ENCODE results near the gene ERP44. TPM values are rescaled to one million over a fixed set of nuclear protein-coding genes. Genes with fewer than 3 reads are reported as not detected.

ERP44 gene
- total RNA-seq, 5 donors from 2014 or later (not counting 1 experiment from before 2014, with no cell fraction given) = 11.3 to 15.1 (median 12.5) TPM

- Histone ChIP-seq H3K36me3 (ENCODE audit: control insufficient read depth in 2 of 2, extremely low read depth in 1 of 2, insufficient read depth in 1 of 2, low read length in 1 of 2) (peaks cover 0 to 30% of the 10 kb centered on the region in 2 donors), H3K4me3 (ENCODE audit: control insufficient read depth in 1 of 2, extremely low read depth in 1 of 2, low read length in 1 of 2) (no peak overlapping the region), H3K27me3 (replicated peaks in 1 of 2; ENCODE audit: control insufficient read depth in 2 of 2, extremely low read depth in 1 of 2, insufficient read depth in 2 of 2, low read length in 1 of 2) (no peaks in the 10 kb centered on the region), H3K27ac (ENCODE audit: low read length) (no peak overlapping the region), H3K4me1 (ENCODE audit: control insufficient read depth in 1 of 2, extremely low read depth in 1 of 2, insufficient read depth in 2 of 2, low read length in 2 of 2) (no peaks in the 10 kb centered on the region), H3K9me3 (no peaks in the 10 kb centered on the region)
- Mint-ChIP-seq H3K4me3 (no peak overlapping the region), H3K27ac (peak overlapping the region; percentile 0 to 29), H3K27me3 (no peaks in the 10 kb centered on the region), H3K9me3 (no peaks in the 10 kb centered on the region), H3K4me1 (no peaks in the 10 kb centered on the region), H3K36me3 (peaks cover 37% of the 10 kb centered on the region)
- WGBS (ENCODE audit: insufficient coverage) = 100% methylated on average over 1 of the region's 2 CpGs
- ChIA-PET CTCF (no interaction called here), POLR2A (interaction anchor here in 1 of 2 donors (0.8 kb wide), 1 partner anchor 244 kb away, joined by 5 read pairs; no protein-coding TSS in a partner anchor)
- ATAC-seq (replicated peaks in 1 of 4) (no peak), DNase-seq (no peak)
Measured at GRCh38 chr9:99967457-99967856, 131.3 kb downstream of the ERP44 start.

- WGBS (ENCODE audit: insufficient coverage) = 100% methylated on average over 2 of the region's 2 CpGs
- Histone ChIP-seq H3K27ac (ENCODE audit: low read length) (no peak overlapping the region), H3K27me3 (replicated peaks in 1 of 2; ENCODE audit: control insufficient read depth in 2 of 2, extremely low read depth in 1 of 2, insufficient read depth in 2 of 2, low read length in 1 of 2) (no peaks in the 10 kb centered on the region), H3K4me3 (ENCODE audit: control insufficient read depth in 1 of 2, extremely low read depth in 1 of 2, low read length in 1 of 2) (no peak overlapping the region), H3K9me3 (no peaks in the 10 kb centered on the region), H3K4me1 (ENCODE audit: control insufficient read depth in 1 of 2, extremely low read depth in 1 of 2, insufficient read depth in 2 of 2, low read length in 2 of 2) (no peaks in the 10 kb centered on the region), H3K36me3 (ENCODE audit: control insufficient read depth in 2 of 2, extremely low read depth in 1 of 2, insufficient read depth in 1 of 2, low read length in 1 of 2) (peaks cover 0 to 30% of the 10 kb centered on the region in 2 donors)
- H3K9me3 Mint-ChIP-seq = no peaks in the 10 kb centered on the region
- no peaks in the 10 kb centered on the region for H3K27me3 Mint-ChIP-seq
- no peak overlapping the region for H3K4me3 Mint-ChIP-seq
- ChIA-PET CTCF (no interaction called here), POLR2A (no interaction called here)
- no peak for DNase-seq
- no peak overlapping the region for H3K27ac Mint-ChIP-seq
- H3K36me3 Mint-ChIP-seq = peaks cover 40% of the 10 kb centered on the region
- no peak for ATAC-seq (replicated peaks in 1 of 4)
- no peaks in the 10 kb centered on the region for H3K4me1 Mint-ChIP-seq
Measured at GRCh38 chr9:99966716-99967115, 132.1 kb downstream of the ERP44 start.

- no peaks in the 10 kb centered on the region for H3K9me3 Mint-ChIP-seq
- H3K4me1 Mint-ChIP-seq = no peaks in the 10 kb centered on the region
- H3K27me3 ChIP-seq (replicated peaks in 1 of 2; ENCODE audit: control insufficient read depth in 2 of 2, extremely low read depth in 1 of 2, insufficient read depth in 2 of 2, low read length in 1 of 2) = no peaks in the 10 kb centered on the region
- H3K9me3 ChIP-seq = no peaks in the 10 kb centered on the region
- no peaks in the 10 kb centered on the region for H3K27me3 Mint-ChIP-seq
- POLR2A ChIA-PET = no interaction called here
- CTCF ChIA-PET = no interaction called here
- H3K27ac ChIP-seq (ENCODE audit: low read length) = no peak overlapping the region
- ATAC-seq (replicated peaks in 1 of 4) = no peak
- no peak overlapping the region for H3K4me3 Mint-ChIP-seq
- H3K4me3 ChIP-seq (ENCODE audit: control insufficient read depth in 1 of 2, extremely low read depth in 1 of 2, low read length in 1 of 2) = no peak overlapping the region
- H3K36me3 Mint-ChIP-seq = peaks cover 48% of the 10 kb centered on the region
- 100% methylated on average over 2 of the region's 2 CpGs for WGBS (ENCODE audit: insufficient coverage)
- no peaks in the 10 kb centered on the region for H3K4me1 ChIP-seq (ENCODE audit: control insufficient read depth in 1 of 2, extremely low read depth in 1 of 2, insufficient read depth in 2 of 2, low read length in 2 of 2)
- H3K27ac Mint-ChIP-seq = no peak overlapping the region
- H3K36me3 ChIP-seq (ENCODE audit: control insufficient read depth in 2 of 2, extremely low read depth in 1 of 2, insufficient read depth in 1 of 2, low read length in 1 of 2) = peaks cover 0 to 37% of the 10 kb centered on the region in 2 donors
- DNase-seq = no peak
Measured at GRCh38 chr9:99966001-99966400, 132.8 kb downstream of the ERP44 start.

GRCh38 chr9:99964336-99964735, 134.5 kb downstream of the ERP44 start:
- CTCF ChIA-PET = no interaction called here
- H3K9me3 ChIP-seq = no peaks in the 10 kb centered on the region
- H3K27ac Mint-ChIP-seq = no peak overlapping the region
- no peak overlapping the region for H3K4me3 Mint-ChIP-seq
- H3K27me3 ChIP-seq (replicated peaks in 1 of 2; ENCODE audit: control insufficient read depth in 2 of 2, extremely low read depth in 1 of 2, insufficient read depth in 2 of 2, low read length in 1 of 2) = no peaks in the 10 kb centered on the region
- ATAC-seq (replicated peaks in 1 of 4) (no peak), DNase-seq (no peak)
- H3K27me3 Mint-ChIP-seq = no peaks in the 10 kb centered on the region
- H3K4me1 Mint-ChIP-seq = no peaks in the 10 kb centered on the region
- no peaks in the 10 kb centered on the region for H3K4me1 ChIP-seq (ENCODE audit: control insufficient read depth in 1 of 2, extremely low read depth in 1 of 2, insufficient read depth in 2 of 2, low read length in 2 of 2)
- H3K9me3 Mint-ChIP-seq = no peaks in the 10 kb centered on the region
- H3K36me3 Mint-ChIP-seq = peaks cover 46% of the 10 kb centered on the region
- WGBS (ENCODE audit: insufficient coverage) = 90% methylated on average over 1 of the region's 1 CpG
- H3K27ac ChIP-seq (ENCODE audit: low read length) = no peak overlapping the region
- H3K36me3 ChIP-seq (ENCODE audit: control insufficient read depth in 2 of 2, extremely low read depth in 1 of 2, insufficient read depth in 1 of 2, low read length in 1 of 2) = peaks cover 0 to 41% of the 10 kb centered on the region in 2 donors
- H3K4me3 ChIP-seq (ENCODE audit: control insufficient read depth in 1 of 2, extremely low read depth in 1 of 2, low read length in 1 of 2) = no peak overlapping the region
- POLR2A ChIA-PET = interaction anchor here in 1 of 2 donors (0.7 kb wide), 1 partner anchor 57 kb away, joined by 3 read pairs; no protein-coding TSS in a partner anchor

- ChIA-PET CTCF (no interaction called here), POLR2A (no interaction called here)
- no peak for ATAC-seq (replicated peaks in 1 of 4)
- H3K9me3 ChIP-seq = no peaks in the 10 kb centered on the region
- peaks cover 0 to 30% of the 10 kb centered on the region in 2 donors for H3K36me3 ChIP-seq (ENCODE audit: control insufficient read depth in 2 of 2, extremely low read depth in 1 of 2, insufficient read depth in 1 of 2, low read length in 1 of 2)
- H3K4me3 ChIP-seq (ENCODE audit: control insufficient read depth in 1 of 2, extremely low read depth in 1 of 2, low read length in 1 of 2) = no peak overlapping the region
- no peak overlapping the region for H3K27ac ChIP-seq (ENCODE audit: low read length)
- Mint-ChIP-seq H3K27me3 (no peaks in the 10 kb centered on the region), H3K4me1 (peaks cover 0 to 5% (median 0%) of the 10 kb centered on the region in 3 donors), H3K4me3 (no peak overlapping the region), H3K36me3 (peaks cover 47% of the 10 kb centered on the region), H3K9me3 (no peaks in the 10 kb centered on the region), H3K27ac (no peak overlapping the region)
- no peak for DNase-seq
- no peaks in the 10 kb centered on the region for H3K4me1 ChIP-seq (ENCODE audit: control insufficient read depth in 1 of 2, extremely low read depth in 1 of 2, insufficient read depth in 2 of 2, low read length in 2 of 2)
- H3K27me3 ChIP-seq (replicated peaks in 1 of 2; ENCODE audit: control insufficient read depth in 2 of 2, extremely low read depth in 1 of 2, insufficient read depth in 2 of 2, low read length in 1 of 2) = no peaks in the 10 kb centered on the region
- WGBS (ENCODE audit: insufficient coverage) = no CpG with 5 or more reads among the region's 1 CpG
Measured at GRCh38 chr9:99962680-99963261, 136.0 kb downstream of the ERP44 start.

- peaks cover 19 to 23% (median 21%) of the 10 kb centered on the region in 3 donors for H3K4me1 Mint-ChIP-seq
- Histone ChIP-seq H3K27ac (ENCODE audit: low read length) (no peak overlapping the region), H3K4me1 (ENCODE audit: control insufficient read depth in 1 of 2, extremely low read depth in 1 of 2, insufficient read depth in 2 of 2, low read length in 2 of 2) (peaks cover 0 to 10% of the 10 kb centered on the region in 2 experiments), H3K9me3 (no peaks in the 10 kb centered on the region), H3K36me3 (ENCODE audit: control insufficient read depth in 2 of 2, extremely low read depth in 1 of 2, insufficient read depth in 1 of 2, low read length in 1 of 2) (peaks cover 0 to 15% of the 10 kb centered on the region in 2 donors), H3K27me3 (replicated peaks in 1 of 2; ENCODE audit: control insufficient read depth in 2 of 2, extremely low read depth in 1 of 2, insufficient read depth in 2 of 2, low read length in 1 of 2) (no peaks in the 10 kb centered on the region), H3K4me3 (ENCODE audit: control insufficient read depth in 1 of 2, extremely low read depth in 1 of 2, low read length in 1 of 2) (no peak overlapping the region)
- DNase-seq = no peak
- ATAC-seq (replicated peaks in 1 of 4) = no peak
- peak overlapping the region in 1 of 3 donors; percentile 2 for H3K4me3 Mint-ChIP-seq
- H3K27ac Mint-ChIP-seq = peak overlapping the region in 1 of 2 donors; percentile 0
- WGBS (ENCODE audit: insufficient coverage) = 81% methylated on average over 2 of the region's 4 CpGs
- H3K27me3 Mint-ChIP-seq = no peaks in the 10 kb centered on the region
- H3K9me3 Mint-ChIP-seq = no peaks in the 10 kb centered on the region
- peaks cover 46% of the 10 kb centered on the region for H3K36me3 Mint-ChIP-seq
- CTCF ChIA-PET = no interaction called here
- POLR2A ChIA-PET = interaction anchor here in 1 of 2 donors (0.6 kb wide), 1 partner anchor 131 kb away, joined by 4 read pairs; no protein-coding TSS in a partner anchor
Measured at GRCh38 chr9:99955606-99956005, 143.2 kb downstream of the ERP44 start.

All from T-cell (primary cell).